Stimulated activated CD4-positive, alpha-beta T cell treated with anti-CD3 and anti-CD28 coated beads, Interleukin-4, amount 100 ng/mL, for 4 hours (primary cell): Measurements from ENCODE around the gene AKAP6.

Source experiments
- DNase-seq, 2 experiments: peaks; one replicate each; pipeline ENCODE4 v3.0.0-alpha.2; 2020

AKAP6 gene

GRCh38 chr14:32413967-32414640, 85.0 kb downstream of the AKAP6 start:
- DNase-seq: no peak

GRCh38 chr14:32414808-32415255, 85.7 kb downstream of the AKAP6 start:
- no peak for DNase-seq

GRCh38 chr14:32417956-32418552, 89.0 kb downstream of the AKAP6 start:
- DNase-seq: no peak

GRCh38 chr14:32419429-32419828, 90.3 kb downstream of the AKAP6 start:
- DNase-seq: no peak

- DNase-seq: no peak
Observed at GRCh38 chr14:32421781-32422180, 92.7 kb downstream of the AKAP6 start.

- no peak for DNase-seq
Observed at GRCh38 chr14:32422440-32422839, 93.3 kb downstream of the AKAP6 start.

- no peak for DNase-seq
Observed at GRCh38 chr14:32426028-32426427, 96.9 kb downstream of the AKAP6 start.

- DNase-seq: no peak
Observed at GRCh38 chr14:32426586-32427388, 97.7 kb downstream of the AKAP6 start.

- no peak for DNase-seq
Observed at GRCh38 chr14:32427726-32428528, 98.8 kb downstream of the AKAP6 start.

GRCh38 chr14:32428875-32429274, 99.8 kb downstream of the AKAP6 start:
- no peak for DNase-seq

- DNase-seq: no peak
Observed at GRCh38 chr14:32430326-32430725, 101.2 kb downstream of the AKAP6 start.

- DNase-seq: no peak
Observed at GRCh38 chr14:32432813-32433538, 103.9 kb downstream of the AKAP6 start.

- DNase-seq: no peak
Observed at GRCh38 chr14:32434180-32434579, 105.1 kb downstream of the AKAP6 start.

- no peak for DNase-seq
Observed at GRCh38 chr14:32434880-32435279, 105.8 kb downstream of the AKAP6 start.

- no peak for DNase-seq
Observed at GRCh38 chr14:32435411-32435810, 106.3 kb downstream of the AKAP6 start.

- DNase-seq: no peak
Observed at GRCh38 chr14:32436993-32437392, 107.9 kb downstream of the AKAP6 start.

- DNase-seq: no peak
Observed at GRCh38 chr14:32438517-32438916, 109.4 kb downstream of the AKAP6 start.

- no peak for DNase-seq
Observed at GRCh38 chr14:32443890-32444661, 115.0 kb downstream of the AKAP6 start.

GRCh38 chr14:32447371-32447770, 118.3 kb downstream of the AKAP6 start:
- no peak for DNase-seq

GRCh38 chr14:32449648-32450047, 120.5 kb downstream of the AKAP6 start:
- no peak for DNase-seq

- no peak for DNase-seq
Observed at GRCh38 chr14:32450919-32451675, 122.0 kb downstream of the AKAP6 start.
